Activated T-cell treated with anti-CD3 and anti-CD28 coated beads, Interleukin-2, amount 50 U/mL, for 1 hour (primary cell): Measurements from ENCODE around the gene PIAS4.
"Not testable (repeated sequence)": the region's sequence is repeated elsewhere in the genome, so short reads cannot be mapped to it uniquely, and the experiment has no call there.

Experiments used
- DNase-seq: peaks from one replicate; pipeline ENCODE4 v3.0.0-alpha.2; 2020

PIAS4 gene

GRCh38 chr19:4007021-4007835 lies at the start of gene PIAS4:
Gene PIAS4, plus strand, starts transcription at chr19:4007736. Its CDS starts 25 bp downstream, at chr19:4007761.
- peak; percentile 97 for DNase-seq

GRCh38 chr19:3958836-3959765 lies 48.4 kb upstream of the PIAS4 start:
- no peak for DNase-seq

- DNase-seq, result no peak
Observed at GRCh38 chr19:3959766-3960131, 47.8 kb upstream of the PIAS4 start.

GRCh38 chr19:3961007-3961406 lies 46.5 kb upstream of the PIAS4 start:
- no peak for DNase-seq

- no peak for DNase-seq
Observed at GRCh38 chr19:3963458-3964255, 43.9 kb upstream of the PIAS4 start.

- DNase-seq, result no peak
Observed at GRCh38 chr19:3964256-3965194, 43.0 kb upstream of the PIAS4 start.

GRCh38 chr19:3966051-3967017 lies 41.2 kb upstream of the PIAS4 start:
- no peak for DNase-seq

- DNase-seq, result not testable (repeated sequence)
Observed at GRCh38 chr19:3967983-3968382, 39.6 kb upstream of the PIAS4 start.

- no peak for DNase-seq
Observed at GRCh38 chr19:3968556-3969434, 38.7 kb upstream of the PIAS4 start.

GRCh38 chr19:3969435-3970312 lies 37.9 kb upstream of the PIAS4 start:
- no peak for DNase-seq

GRCh38 chr19:3970313-3970807 lies 37.2 kb upstream of the PIAS4 start:
- DNase-seq, result no peak

GRCh38 chr19:3970808-3971598 lies 36.5 kb upstream of the PIAS4 start, which contains the start of gene DAPK3:
Gene DAPK3, minus strand, starts transcription at chr19:3971099. Its CDS starts 1,364 bp downstream, at chr19:3969735.
- DNase-seq, result peak; percentile 91

- DNase-seq, result peak; percentile 23
Observed at GRCh38 chr19:3975144-3975543, 32.4 kb upstream of the PIAS4 start.

- DNase-seq, result peak; percentile 30
Observed at GRCh38 chr19:3975637-3976087, 31.9 kb upstream of the PIAS4 start.

GRCh38 chr19:3976495-3977241 lies 30.9 kb upstream of the PIAS4 start:
- DNase-seq, result peak; percentile 27
